Measurements from ENCODE around the gene COL6A3. TPM values are rescaled to one million over a fixed set of nuclear protein-coding genes. Genes with fewer than 3 reads are reported as not detected.

The COL6A3 gene
- total RNA-seq, 1 donor from 2014 or later, result 57.1 TPM

DNA sequence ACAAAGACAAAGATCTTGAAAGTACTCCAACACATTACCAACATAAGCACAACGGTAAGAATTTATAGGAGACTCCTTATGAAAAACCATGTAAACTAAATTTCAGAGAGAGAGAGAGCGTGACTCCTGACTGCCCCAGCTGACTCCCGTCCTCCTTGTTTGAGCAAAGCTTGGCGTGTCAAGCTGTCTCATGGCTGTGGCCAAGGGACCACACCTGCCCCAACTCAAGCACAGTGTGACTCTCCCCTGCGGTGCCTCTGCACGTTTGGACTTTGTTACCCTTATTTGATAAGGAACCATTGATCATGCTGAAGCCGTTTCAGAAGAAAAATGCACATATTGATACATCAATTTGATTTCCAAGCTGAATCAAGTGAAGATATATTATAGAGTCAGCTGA is 124.8 kb downstream of the COL6A3 start:
- no peaks in the 10 kb centered on the region for H3K36me3 ChIP-seq
- peaks cover 8% of the 10 kb centered on the region for H3K9me3 ChIP-seq (replicated peaks)
- DNase-seq, result no peak
- TF ChIP-seq, protein P1, sequence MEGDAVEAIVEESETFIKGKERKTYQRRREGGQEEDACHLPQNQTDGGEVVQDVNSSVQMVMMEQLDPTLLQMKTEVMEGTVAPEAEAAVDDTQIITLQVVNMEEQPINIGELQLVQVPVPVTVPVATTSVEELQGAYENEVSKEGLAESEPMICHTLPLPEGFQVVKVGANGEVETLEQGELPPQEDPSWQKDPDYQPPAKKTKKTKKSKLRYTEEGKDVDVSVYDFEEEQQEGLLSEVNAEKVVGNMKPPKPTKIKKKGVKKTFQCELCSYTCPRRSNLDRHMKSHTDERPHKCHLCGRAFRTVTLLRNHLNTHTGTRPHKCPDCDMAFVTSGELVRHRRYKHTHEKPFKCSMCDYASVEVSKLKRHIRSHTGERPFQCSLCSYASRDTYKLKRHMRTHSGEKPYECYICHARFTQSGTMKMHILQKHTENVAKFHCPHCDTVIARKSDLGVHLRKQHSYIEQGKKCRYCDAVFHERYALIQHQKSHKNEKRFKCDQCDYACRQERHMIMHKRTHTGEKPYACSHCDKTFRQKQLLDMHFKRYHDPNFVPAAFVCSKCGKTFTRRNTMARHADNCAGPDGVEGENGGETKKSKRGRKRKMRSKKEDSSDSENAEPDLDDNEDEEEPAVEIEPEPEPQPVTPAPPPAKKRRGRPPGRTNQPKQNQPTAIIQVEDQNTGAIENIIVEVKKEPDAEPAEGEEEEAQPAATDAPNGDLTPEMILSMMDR (IDR thresholded peaks at IDR 0.05; ENCODE audit: borderline replicate concordance), result no peak
- intact Hi-C loops (cut with micrococcal nuclease), result no loop called here
- H3K27me3 ChIP-seq (ENCODE audit: low read depth), result no peaks in the 10 kb centered on the region
- H3K4me3 ChIP-seq, result no peak overlapping the region
- no peak overlapping the region for H3K27ac ChIP-seq (replicated peaks)
- H3K4me1 ChIP-seq, result peaks cover 29% of the 10 kb centered on the region

DNA sequence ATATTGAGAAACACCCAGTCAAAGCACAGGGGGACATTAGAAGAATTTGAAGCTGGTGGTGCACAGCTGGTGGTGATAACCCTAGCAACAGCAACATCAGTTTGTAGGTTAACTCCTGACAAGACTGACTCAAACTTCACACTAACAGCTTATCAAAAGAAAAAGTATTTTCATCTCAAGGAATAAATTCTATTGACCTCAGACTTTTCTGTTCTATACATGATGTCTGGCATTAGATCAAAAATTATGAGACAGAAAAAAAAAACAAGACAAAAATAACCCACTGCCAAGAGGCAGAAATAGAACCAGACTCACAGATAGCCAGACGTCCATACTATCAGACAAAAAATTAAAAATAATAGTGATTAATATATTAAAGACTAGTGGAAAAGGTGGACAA is 126.1 kb downstream of the COL6A3 start:
- H3K36me3 ChIP-seq, result no peaks in the 10 kb centered on the region
- no peaks in the 10 kb centered on the region for H3K27me3 ChIP-seq (ENCODE audit: low read depth)
- intact Hi-C loops (cut with micrococcal nuclease), result no loop called here
- H3K4me3 ChIP-seq, result no peak overlapping the region
- TF ChIP-seq, protein P1 (IDR thresholded peaks at IDR 0.05; ENCODE audit: borderline replicate concordance), result no peak
- H3K27ac ChIP-seq (replicated peaks), result no peak overlapping the region
- H3K4me1 ChIP-seq, result peaks cover 25% of the 10 kb centered on the region
- no peak for DNase-seq
- H3K9me3 ChIP-seq (replicated peaks), result peaks cover 4% of the 10 kb centered on the region

DNA sequence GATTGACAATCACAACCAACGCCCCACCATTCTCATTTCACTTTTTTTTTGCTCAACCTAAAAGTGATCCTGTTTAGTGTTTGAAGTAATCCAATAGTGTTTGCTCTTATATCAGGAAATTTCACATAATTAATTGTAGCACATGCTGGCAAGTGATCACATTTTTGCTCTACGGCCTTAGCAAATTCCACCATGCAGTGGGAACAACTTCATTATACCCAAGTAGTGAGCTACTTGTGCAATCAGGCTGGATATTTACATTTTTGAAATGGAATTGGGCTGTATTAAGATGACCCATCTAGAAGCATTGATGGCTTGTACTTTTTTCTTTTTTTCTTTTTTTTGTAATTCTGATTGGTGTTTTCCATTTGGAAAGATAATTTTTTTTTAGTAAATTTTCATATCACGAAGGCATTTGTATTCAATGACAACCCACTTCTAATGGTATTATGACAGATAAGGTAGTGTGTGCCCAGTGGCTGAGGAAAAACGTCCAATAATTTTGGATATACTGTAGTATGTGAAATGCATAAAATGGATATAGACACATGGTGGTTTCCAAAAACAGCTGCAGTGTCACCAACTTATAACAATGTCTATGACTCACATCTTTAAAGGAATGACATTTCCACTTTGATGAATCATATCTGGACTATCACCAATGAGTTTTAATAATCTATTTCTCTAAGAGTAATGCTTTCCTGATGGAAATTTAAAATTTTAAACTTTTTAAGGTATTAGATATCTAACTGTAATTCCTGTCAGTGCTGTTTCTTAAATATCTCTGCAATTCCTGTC is 130.6 kb downstream of the COL6A3 start:
- H3K27ac ChIP-seq (replicated peaks), result no peak overlapping the region
- intact Hi-C loops (cut with micrococcal nuclease), result no loop called here
- H3K36me3 ChIP-seq, result no peaks in the 10 kb centered on the region
- no peak overlapping the region for H3K4me3 ChIP-seq
- TF ChIP-seq, protein P1 (IDR thresholded peaks at IDR 0.05; ENCODE audit: borderline replicate concordance), result no peak
- H3K27me3 ChIP-seq (ENCODE audit: low read depth), result no peaks in the 10 kb centered on the region
- DNase-seq, result no peak
- H3K9me3 ChIP-seq (replicated peaks), result no peaks in the 10 kb centered on the region
- peaks cover 8% of the 10 kb centered on the region for H3K4me1 ChIP-seq

DNA sequence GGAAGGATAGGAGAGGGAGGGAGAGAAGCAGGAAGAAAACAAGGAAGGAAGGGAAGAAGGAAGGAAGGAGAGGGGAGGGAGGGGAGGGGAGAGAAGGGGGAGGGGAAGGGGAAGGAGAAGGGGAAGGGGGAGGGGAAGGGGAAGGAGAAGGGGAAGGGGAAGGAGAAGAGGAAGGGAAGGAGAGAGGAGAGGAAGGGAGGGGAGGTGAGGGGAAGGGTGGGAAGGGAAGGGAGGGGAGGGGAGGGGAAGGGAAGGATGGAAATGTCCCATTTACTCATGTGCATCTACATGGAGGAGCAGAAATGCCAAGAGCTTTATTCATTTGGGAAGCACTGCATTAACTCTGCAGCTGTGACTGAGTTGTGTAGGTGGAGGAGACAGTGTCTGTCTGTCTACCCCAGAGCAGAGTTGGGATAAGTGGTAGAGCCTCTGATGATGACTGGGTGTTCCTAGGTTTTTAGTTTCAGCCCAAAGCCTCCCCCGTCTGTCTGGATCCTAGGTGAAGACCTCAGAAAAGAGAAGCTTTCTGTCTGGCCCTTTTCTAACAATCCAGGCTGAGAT is 131.3 kb downstream of the COL6A3 start:
- Histone ChIP-seq H3K27ac (replicated peaks) (no peak overlapping the region), H3K27me3 (ENCODE audit: low read depth) (no peaks in the 10 kb centered on the region), H3K4me1 (peaks cover 8% of the 10 kb centered on the region), H3K36me3 (no peaks in the 10 kb centered on the region), H3K9me3 (replicated peaks) (no peaks in the 10 kb centered on the region), H3K4me3 (no peak overlapping the region)
- TF ChIP-seq, protein P1 (IDR thresholded peaks at IDR 0.05; ENCODE audit: borderline replicate concordance), result no peak
- DNase-seq, result no peak
- intact Hi-C loops (cut with micrococcal nuclease), result no loop called here

DNA sequence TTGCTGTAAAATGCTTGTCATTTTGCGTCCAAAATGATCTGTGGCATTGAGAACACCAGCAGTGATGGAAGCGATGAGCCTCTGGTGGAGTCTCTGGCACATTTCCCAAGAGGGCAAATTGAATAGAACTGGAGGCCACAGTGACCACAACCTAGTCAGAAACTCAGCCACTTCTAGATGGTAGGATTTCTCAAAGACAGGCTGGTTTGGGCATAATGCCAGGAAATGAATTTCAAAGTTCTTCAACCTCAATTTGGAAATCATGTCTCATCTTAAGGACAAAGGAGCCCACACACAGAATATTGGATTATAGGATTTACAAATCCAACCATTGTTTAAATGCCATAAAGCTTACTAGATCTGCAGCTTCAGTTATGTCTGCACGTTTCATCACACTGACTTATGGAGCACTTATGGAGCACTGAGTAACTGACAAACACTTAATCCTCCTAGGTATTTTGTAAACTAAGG is 132.1 kb downstream of the COL6A3 start:
- Histone ChIP-seq H3K36me3 (no peaks in the 10 kb centered on the region), H3K4me1 (peaks cover 8% of the 10 kb centered on the region), H3K9me3 (replicated peaks) (no peaks in the 10 kb centered on the region), H3K27me3 (ENCODE audit: low read depth) (no peaks in the 10 kb centered on the region), H3K4me3 (no peak overlapping the region), H3K27ac (replicated peaks) (no peak overlapping the region)
- TF ChIP-seq, protein P1 (IDR thresholded peaks at IDR 0.05; ENCODE audit: borderline replicate concordance), result no peak
- DNase-seq, result no peak
- intact Hi-C loops (cut with micrococcal nuclease), result no loop called here

Data from left ventricle myocardium inferior (tissue), 1 donor.